Measurements from ENCODE around the gene AGK.

GRCh38 chr7:141630621-141631020, 79.4 kb downstream of the AGK start:
- TF ChIP-seq POLR2A (IDR thresholded peaks at IDR 0.05) (no peak), CTCF (IDR thresholded peaks at IDR 0.05) (no peak)

All from lower leg skin (tissue), 3 donors.